Ascending aorta (tissue), 2 donors: Measurements from ENCODE around the gene LYPD6B. TPM values are rescaled to one million over a fixed set of nuclear protein-coding genes. Genes with fewer than 3 reads are reported as not detected.

Source experiments
- DNase-seq, 2 donors: peaks; one replicate each; pipeline ENCODE4 v3.0.0-alpha.2; 2019; ENCODE audit warnings: low spot score in 2 of 2
- H3K27ac ChIP-seq, 2 donors: fragments of 200-600 bp; sonication (generic); one replicate each; pipeline ENCODE4 v1.5.1; 2016 to 2017; ENCODE audit warnings: mild to moderate bottlenecking in 1 of 2
- H3K27me3 ChIP-seq: fragments of 200-600 bp; sonication (generic); one replicate; pipeline ENCODE4 v1.5.1; 2017
- H3K36me3 ChIP-seq, 2 donors: fragments of 200-600 bp; sonication (generic); one replicate each; pipeline ENCODE4 v1.5.1; 2016
- H3K4me1 ChIP-seq, 2 donors: fragments of 200-600 bp; sonication (generic); one replicate each; pipeline ENCODE4 v1.5.1; 2016 to 2017; ENCODE audit warnings: mild to moderate bottlenecking in 1 of 2
- H3K4me3 ChIP-seq, 2 donors: fragments of 200-600 bp; sonication (generic); one replicate each; pipeline ENCODE4 v1.5.1; 2016 to 2017; ENCODE audit warnings: mild to moderate bottlenecking in 1 of 2
- H3K9me3 ChIP-seq, 2 donors: fragments of 200-600 bp; sonication (generic); one replicate each; pipeline ENCODE4 v1.5.1; 2016
- CTCF ChIP-seq, 3 experiments: fragments of 200-600 bp in 2 of 3; fragments of 450-650 bp in 1 of 3; sonication (generic) in 2 of 3; IDR thresholded peaks; one replicate each; pipeline ENCODE4 v1.5.1; 2016 to 2019; ENCODE audit warnings: antibody characterized with exemption in 3 of 3, mild to moderate bottlenecking in 1 of 3, moderate library complexity in 1 of 3
- intact Hi-C: fragments of 100-400 bp; cut with DNase I; formaldehyde crosslinking; loops from one replicate; pipeline ENCODE4 v1.15.1; 2023
- total RNA-seq: library from RNA; depleted of rRNA; stranded (reverse); fragments of >200 nt; gene quantifications from one replicate; pipeline ENCODE4 v1.1.0, GENCODE V29; 2016

LYPD6B gene
- total RNA-seq, 1 donor from 2014 or later, result not detected

DNA sequence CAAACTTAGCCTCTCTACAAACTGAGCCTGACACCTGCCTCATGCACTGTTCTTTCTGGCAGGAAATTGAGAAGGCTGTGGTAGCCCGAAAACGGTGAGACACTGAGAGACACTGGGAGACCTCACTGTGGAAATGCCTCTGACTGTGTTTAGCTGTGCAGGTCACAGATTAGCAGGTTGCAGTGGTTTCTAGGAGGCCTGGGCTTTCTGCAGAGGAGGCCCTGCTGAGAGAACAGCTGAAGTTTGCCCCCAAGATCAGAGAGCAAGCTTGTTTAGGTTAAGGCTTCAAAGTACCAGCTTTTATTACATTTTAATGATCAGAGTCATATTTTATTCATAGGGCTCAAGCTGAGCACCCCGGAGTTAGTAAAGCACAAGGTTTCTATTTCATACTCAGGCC, 223.2 kb downstream of the LYPD6B start:
- Histone ChIP-seq H3K27ac (no peak overlapping the region), H3K27me3 (no peaks in the 10 kb centered on the region), H3K36me3 (no peaks in the 10 kb centered on the region), H3K4me1 (no peaks in the 10 kb centered on the region), H3K4me3 (no peak overlapping the region), H3K9me3 (no peaks in the 10 kb centered on the region)
- TF ChIP-seq CTCF (IDR thresholded peaks at IDR 0.05), result no peak
- DNase-seq, result no peak
- intact Hi-C loops, result no loop called here

Other genes with a start within 250 kb of the LYPD6B start
- 6.2 TPM for gene KIF5C, start 163.5 kb upstream of the LYPD6B start, total RNA-seq